ENCODE results near the gene RHOJ. TPM values are rescaled to one million over a fixed set of nuclear protein-coding genes. Genes with fewer than 3 reads are reported as not detected.

RHOJ gene
- total and polyA plus RNA-seq, 4 donors: 1.0 to 1.7 (median 1.2) TPM

DNA sequence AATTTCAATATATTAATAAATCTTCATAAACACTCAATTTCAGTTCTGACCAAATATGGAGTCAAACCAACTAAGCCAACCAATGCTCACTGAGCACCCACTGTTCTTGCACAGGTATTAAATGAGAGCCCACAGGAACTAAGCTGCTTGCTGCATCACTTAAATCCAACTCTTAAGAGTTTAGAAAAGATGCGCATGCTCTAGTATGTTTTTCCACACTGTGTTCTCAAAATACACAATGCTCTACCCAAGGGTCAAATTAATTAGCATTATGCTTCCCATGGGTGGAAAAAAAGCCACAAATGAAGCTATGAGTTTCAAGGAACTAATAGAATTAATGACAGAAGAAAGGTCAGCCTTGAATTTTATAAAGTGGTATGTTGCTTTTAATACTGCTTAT, 118.2 kb downstream of the RHOJ start:
- DNase-seq (ENCODE audit: low spot score): no peak
- H3K27me3 ChIP-seq (ENCODE audit: control insufficient read depth in 4 of 4, insufficient read depth in 4 of 4, low read length in 3 of 4): peaks cover 0 to 2% (median 0%) of the 10 kb centered on the region in 4 donors
- no peak overlapping the region for H3K27ac ChIP-seq (ENCODE audit: low read depth in 1 of 2, low read length in 2 of 2)
- no peaks in the 10 kb centered on the region for H3K36me3 ChIP-seq (ENCODE audit: control insufficient read depth in 4 of 4, insufficient read depth in 3 of 4, low read depth in 1 of 4, low read length in 3 of 4)
- no peaks in the 10 kb centered on the region for H3K9me3 ChIP-seq (ENCODE audit: control insufficient read depth in 4 of 4, low read length in 3 of 4)
- H3K9ac ChIP-seq (ENCODE audit: low read depth in 1 of 2, low read length in 2 of 2): no peak overlapping the region
- TF ChIP-seq NR2F2 (IDR thresholded peaks at IDR 0.05): no peak
- TF ChIP-seq FOXA2 (IDR thresholded peaks at IDR 0.05): no peak
- no peak for TF ChIP-seq ATF3 (IDR thresholded peaks at IDR 0.05)
- TF ChIP-seq EGR1 (IDR thresholded peaks at IDR 0.05; ENCODE audit: low read depth in 2 of 2): no peak
- H3K4me1 ChIP-seq (ENCODE audit: control insufficient read depth in 4 of 4, insufficient read depth in 4 of 4, low read length in 3 of 4): no peaks in the 10 kb centered on the region
- no peak overlapping the region for H3K4me3 ChIP-seq (ENCODE audit: low read depth in 1 of 3, low read length in 3 of 3)
- 97% methylated on average over 1 of the region's 1 CpG for WGBS

GRCh38 chr14:63322897-63323573, 118.8 kb downstream of the RHOJ start:
- Histone ChIP-seq H3K4me1 (ENCODE audit: control insufficient read depth in 4 of 4, insufficient read depth in 4 of 4, low read length in 3 of 4) (no peaks in the 10 kb centered on the region), H3K4me3 (ENCODE audit: low read depth in 1 of 3, low read length in 3 of 3) (no peak overlapping the region), H3K27me3 (ENCODE audit: control insufficient read depth in 4 of 4, insufficient read depth in 4 of 4, low read length in 3 of 4) (peaks cover 0 to 2% (median 0%) of the 10 kb centered on the region in 4 donors), H3K36me3 (ENCODE audit: control insufficient read depth in 4 of 4, insufficient read depth in 3 of 4, low read depth in 1 of 4, low read length in 3 of 4) (no peaks in the 10 kb centered on the region), H3K9me3 (ENCODE audit: control insufficient read depth in 4 of 4, low read length in 3 of 4) (no peaks in the 10 kb centered on the region), H3K27ac (ENCODE audit: low read depth in 1 of 2, low read length in 2 of 2) (no peak overlapping the region), H3K9ac (ENCODE audit: low read depth in 1 of 2, low read length in 2 of 2) (no peak overlapping the region)
- WGBS: 58% methylated on average over 9 of the region's 9 CpGs
- TF ChIP-seq SP1 (IDR thresholded peaks at IDR 0.05): no peak
- no peak for TF ChIP-seq ZBTB33 (IDR thresholded peaks at IDR 0.05)
- TF ChIP-seq ATF3 (IDR thresholded peaks at IDR 0.05): no peak
- no peak for TF ChIP-seq RXRA (IDR thresholded peaks at IDR 0.05)
- DNase-seq (ENCODE audit: low spot score): no peak

GRCh38 chr14:63326840-63327239, 122.6 kb downstream of the RHOJ start:
- Histone ChIP-seq H3K36me3 (ENCODE audit: control insufficient read depth in 4 of 4, insufficient read depth in 3 of 4, low read depth in 1 of 4, low read length in 3 of 4) (no peaks in the 10 kb centered on the region), H3K4me3 (ENCODE audit: low read depth in 1 of 3, low read length in 3 of 3) (no peak overlapping the region), H3K27ac (ENCODE audit: low read depth in 1 of 2, low read length in 2 of 2) (no peak overlapping the region), H3K9ac (ENCODE audit: low read depth in 1 of 2, low read length in 2 of 2) (no peak overlapping the region), H3K9me3 (ENCODE audit: control insufficient read depth in 4 of 4, low read length in 3 of 4) (no peaks in the 10 kb centered on the region), H3K27me3 (ENCODE audit: control insufficient read depth in 4 of 4, insufficient read depth in 4 of 4, low read length in 3 of 4) (no peaks in the 10 kb centered on the region), H3K4me1 (ENCODE audit: control insufficient read depth in 4 of 4, insufficient read depth in 4 of 4, low read length in 3 of 4) (no peaks in the 10 kb centered on the region)
- WGBS: 88% methylated on average over 5 of the region's 5 CpGs
- no peak for DNase-seq (ENCODE audit: low spot score)
- TF ChIP-seq CTCF (IDR thresholded peaks at IDR 0.05; ENCODE audit: low read depth, low read length, missing input control): no peak
- no peak for TF ChIP-seq ATF3 (IDR thresholded peaks at IDR 0.05)
- TF ChIP-seq ZBTB33 (IDR thresholded peaks at IDR 0.05): no peak

Data from liver (tissue), 9 donors.